ENCODE measurements around the gene IL10. TPM values are rescaled to one million over a fixed set of nuclear protein-coding genes. Genes with fewer than 3 reads are reported as not detected.

The IL10 gene
- total RNA-seq = not detected

GRCh38 chr1:206772243-206772937 lies at the start of gene IL10:
TSS of gene IL10 (minus strand) at chr1:206772494. CDS start at chr1:206772435, 59 bp downstream.

GRCh38 chr1:206770531-206771337 lies 1.6 kb downstream of the IL10 start, which contains the start of gene IL19:
TSS of gene IL19 (plus strand) at chr1:206770773. CDS start at chr1:206836663, 65,890 bp downstream.

Other genes starting within 250 kb of the IL10 start
- gene EIF2D, start 160.0 kb downstream of the IL10 start, total RNA-seq = 53.8 TPM
- gene DYRK3, start 137.0 kb downstream of the IL10 start, total RNA-seq = 29.7 TPM
- 22.0 TPM for gene MAPKAPK2, start 87.6 kb downstream of the IL10 start, total RNA-seq
- not detected for gene IL19, start 1.7 kb downstream of the IL10 start, total RNA-seq
- gene IL20, start 93.1 kb upstream of the IL10 start, total RNA-seq = not detected
- gene IL24, start 124.9 kb upstream of the IL10 start, total RNA-seq = not detected
- 1.3 TPM for gene FCMR, start 149.4 kb upstream of the IL10 start, total RNA-seq
- gene PIGR, start 174.0 kb upstream of the IL10 start, total RNA-seq = 23.3 TPM
- gene FCAMR, start 198.0 kb upstream of the IL10 start, total RNA-seq = not detected

Data from camera-type eye (tissue), 1 donor.